NCI-H2029 treated with DMSO at 0.1 percent for 48 hours (cell line): ENCODE results near the gene TXNRD1.

Source experiments
- DNase-seq: peaks from one replicate; lab custom pipeline; 2025; lab: John Stamatoyannopoulos, UW

TXNRD1 gene

DNA sequence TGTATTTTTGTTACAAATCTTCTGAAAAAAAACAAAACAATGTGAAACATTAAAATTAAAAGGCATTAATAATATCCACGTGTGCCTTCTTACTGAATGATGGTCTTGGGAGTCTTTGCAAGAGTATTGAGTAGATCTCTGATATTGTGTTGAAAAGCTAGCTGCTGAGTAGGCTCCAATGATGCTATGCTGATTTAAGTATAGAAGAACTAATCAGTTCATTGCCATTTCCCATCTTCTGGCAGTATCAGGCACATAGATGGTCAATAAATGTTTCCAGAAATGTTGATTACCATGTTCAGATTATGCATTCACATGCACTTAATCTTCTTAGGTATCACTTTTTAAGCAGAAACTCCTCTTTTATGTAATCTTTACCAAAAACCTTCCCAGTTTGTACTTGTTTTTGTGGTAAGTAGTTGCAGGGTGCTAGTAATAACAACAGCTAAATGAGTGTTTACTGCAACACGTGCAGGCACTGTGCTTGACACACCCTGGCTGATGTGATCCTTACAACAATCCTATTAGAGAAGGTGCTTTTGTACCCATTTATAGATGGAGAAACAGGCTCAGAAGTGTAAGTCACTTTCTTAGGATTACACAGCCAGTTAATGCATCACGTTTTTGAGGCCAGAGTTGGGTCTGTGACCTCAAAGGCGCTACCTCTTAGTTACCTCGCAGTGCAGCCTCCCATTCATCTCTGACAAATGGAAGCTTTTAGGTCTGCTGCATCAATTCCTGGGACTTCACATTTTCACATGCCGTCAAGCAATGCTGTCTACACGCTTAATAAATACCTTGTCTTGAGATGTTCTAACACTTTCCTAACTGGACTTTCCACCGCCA lies 134.9 kb downstream of the TXNRD1 start:
- DNase-seq, result no peak

DNA sequence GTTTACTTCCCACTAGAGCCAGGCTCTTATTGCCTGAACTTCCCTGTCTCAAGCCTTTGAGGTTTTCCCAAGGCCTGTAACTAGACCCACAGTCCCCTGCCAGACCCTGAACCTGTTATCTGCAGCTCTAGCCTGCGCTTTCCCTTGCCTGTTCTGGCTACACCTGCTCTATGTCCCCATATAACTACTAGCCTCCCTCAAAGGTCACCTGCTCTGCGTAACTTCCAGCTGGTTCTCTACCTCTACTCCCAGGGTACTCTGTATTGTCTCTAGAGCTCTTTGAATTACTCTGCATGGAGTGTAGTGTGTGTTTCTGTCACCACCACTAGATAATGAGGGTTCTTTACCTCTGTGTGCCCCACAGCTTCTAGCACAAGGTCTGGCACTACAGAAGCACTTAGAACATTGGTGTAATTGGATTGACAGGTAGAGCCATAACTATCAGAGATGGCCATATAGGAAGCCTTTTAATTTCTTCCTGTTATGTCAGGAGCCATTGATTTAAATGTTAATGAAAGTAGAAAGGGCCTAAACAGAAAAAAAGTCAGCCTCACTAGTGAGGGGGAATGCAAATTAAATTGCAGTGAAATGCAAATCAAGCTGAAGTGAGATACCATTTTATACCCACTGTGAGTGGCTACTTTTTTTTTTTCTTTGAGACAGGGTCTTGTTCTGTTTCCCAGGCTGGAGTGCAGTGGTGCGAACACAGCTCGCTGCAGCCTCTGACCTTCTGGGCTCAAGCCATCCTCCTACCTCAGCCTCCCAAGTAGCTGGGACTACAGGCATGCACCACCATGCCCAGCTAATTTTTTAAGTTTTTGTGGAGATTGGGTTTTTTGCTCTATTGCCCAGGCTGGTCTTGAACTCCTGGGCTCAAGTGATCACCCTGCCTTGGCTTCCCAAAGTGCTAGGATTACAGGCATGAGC lies 135.7 kb downstream of the TXNRD1 start:
- no peak for DNase-seq

DNA sequence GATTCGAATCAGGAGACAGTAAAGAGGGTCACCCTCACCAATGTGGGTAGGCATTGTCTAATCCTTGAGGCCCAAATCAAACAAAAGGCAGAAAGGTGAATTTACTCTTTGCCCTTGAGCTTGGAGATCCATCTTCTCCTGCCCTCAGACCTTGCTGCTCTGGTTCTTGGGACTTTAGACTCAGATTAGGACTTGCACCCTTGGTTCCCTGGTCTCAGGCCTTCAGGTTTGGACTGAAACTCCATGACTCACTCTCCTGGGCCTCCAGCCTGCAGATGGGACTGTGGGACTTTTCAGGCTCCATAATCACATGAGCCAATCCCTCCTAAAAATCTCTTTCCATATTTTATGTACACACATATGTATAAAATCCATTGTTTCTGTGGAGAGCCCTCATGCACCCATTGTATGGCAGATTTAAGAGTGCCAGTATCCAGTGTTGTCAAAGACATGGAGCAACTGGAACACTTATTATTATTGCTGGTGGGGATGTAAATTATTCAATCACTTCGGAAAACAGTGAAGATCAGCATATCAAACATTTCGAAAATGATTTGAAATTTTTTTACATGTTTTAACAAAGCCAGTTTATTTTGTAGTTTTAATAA lies 136.6 kb downstream of the TXNRD1 start:
- DNase-seq, result no peak

DNA sequence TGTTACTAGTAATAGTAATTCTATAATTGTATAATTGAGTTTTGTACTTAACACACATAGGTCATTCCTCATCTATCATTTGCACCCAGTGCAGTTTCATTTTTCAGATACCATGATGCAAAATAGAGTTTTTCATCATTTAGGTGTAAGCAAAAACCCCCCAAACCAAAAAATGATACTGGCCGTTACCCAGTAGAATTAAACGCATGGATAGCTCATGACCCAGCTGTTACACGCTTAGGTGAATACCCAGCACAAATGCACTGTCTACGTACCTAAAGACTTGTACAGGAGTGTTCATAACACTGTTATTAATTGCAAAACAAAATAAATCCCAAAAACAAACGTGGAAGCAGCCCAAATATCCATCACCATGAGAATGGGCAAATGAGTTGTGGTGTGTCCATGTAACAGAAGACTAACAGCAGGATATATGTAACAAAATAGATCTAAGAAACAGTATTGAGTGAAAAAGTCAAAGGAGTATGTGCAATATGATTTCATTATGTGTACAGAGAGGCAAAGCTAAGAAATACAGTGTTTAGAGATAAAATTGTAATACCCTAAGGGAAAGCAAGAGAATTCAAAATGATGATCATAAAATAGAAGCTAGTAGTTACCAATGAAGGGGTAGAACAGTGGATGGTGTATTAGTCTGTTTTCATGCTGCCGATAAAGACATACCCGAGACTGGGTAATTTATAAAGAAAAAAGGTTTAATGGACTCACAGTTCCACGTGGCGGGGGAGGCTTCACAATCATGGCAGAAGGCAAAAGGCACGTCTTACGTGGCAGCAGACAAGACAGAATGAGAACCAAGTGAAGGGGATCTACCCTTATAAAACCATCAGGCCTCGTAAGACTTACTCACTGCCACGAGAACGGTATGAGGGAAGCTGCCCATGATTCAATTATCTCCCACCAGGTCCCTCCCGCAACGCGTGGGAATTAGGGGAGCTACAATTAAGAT lies 137.7 kb downstream of the TXNRD1 start:
- no peak for DNase-seq

DNA sequence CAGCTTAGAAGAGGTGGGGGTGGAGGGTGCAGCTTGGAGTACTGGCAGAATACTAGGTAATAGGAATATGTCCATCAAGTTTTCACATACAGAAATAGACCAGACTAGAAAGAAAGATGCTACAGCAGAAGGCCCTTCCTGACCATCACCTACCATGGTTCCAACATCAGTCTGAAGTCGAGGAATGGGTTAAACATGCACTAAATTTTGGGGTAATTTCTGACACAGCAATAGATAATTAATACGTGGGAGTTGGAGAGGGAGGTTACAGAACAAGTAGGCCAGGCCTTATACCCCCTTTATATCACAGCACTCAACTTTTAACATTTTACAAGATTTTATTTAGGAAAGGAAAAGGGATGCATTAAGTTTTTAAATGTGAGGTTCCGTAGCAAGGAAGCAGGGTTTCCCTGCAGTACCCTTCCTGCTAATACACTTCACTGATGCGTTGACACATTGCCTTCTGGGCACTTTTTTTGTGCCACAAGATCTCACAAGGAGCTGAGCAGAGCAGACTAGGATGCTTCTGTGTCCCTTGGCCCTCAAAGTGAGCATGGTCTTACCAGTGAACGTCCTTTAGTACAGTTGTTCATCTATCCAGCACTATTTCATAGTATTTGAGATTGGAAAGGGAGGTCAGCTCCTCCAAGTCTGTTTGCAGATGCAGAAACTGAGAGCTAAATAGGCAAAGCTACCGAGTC lies 138.7 kb downstream of the TXNRD1 start:
- no peak for DNase-seq

DNA sequence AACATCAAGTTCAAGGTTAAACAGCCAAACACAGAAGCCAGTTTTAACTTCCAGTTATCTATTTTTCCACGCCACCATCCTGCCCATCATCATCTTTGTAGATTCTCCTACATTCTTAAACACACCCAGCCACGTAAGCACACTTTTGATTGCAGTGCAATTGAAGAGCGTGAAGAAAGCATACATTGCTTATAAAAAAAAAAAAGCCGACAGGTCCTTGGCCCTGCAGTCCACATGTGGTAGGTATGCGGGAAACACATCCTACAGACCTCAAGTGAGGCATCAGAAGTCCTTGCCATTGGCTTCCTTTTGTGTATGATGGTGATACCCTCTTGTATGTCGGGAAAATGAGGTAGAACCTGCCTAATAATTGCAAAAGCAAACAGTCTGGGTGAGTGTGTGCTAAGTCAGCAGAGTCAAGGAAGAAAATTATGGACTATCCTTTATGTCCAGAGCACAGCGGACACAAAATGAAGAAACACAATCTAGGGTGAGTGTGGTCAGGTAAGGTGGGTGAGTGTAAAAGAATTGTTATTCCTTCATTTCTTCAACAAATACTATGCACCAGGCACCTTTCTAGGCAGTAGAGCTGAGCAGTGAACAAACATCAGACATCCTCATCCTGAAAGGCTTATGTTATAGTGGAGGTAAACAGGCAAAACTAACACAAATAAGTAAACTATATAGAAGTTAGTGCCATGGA lies 139.4 kb downstream of the TXNRD1 start:
- no peak for DNase-seq

DNA sequence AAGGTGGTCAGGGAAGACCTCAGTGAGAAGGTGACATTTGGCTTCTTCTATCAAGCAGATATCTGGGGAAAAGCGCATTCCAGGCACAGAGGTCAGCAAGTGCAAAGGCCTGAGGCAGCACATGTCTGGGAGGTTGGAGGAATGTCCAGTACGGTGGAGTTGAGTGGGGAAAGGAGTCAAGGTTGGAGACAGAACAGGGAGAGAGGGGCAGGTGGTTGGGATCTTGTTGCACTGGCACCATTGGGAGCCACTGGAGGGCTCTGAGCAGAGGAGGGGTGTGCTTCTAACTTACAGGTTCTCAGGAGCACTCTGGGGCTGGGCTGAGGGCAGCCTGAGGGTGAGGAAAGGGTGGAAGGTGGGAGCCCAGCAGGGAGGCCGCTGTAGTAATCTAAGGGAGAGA lies 140.1 kb downstream of the TXNRD1 start:
- DNase-seq, result no peak

DNA sequence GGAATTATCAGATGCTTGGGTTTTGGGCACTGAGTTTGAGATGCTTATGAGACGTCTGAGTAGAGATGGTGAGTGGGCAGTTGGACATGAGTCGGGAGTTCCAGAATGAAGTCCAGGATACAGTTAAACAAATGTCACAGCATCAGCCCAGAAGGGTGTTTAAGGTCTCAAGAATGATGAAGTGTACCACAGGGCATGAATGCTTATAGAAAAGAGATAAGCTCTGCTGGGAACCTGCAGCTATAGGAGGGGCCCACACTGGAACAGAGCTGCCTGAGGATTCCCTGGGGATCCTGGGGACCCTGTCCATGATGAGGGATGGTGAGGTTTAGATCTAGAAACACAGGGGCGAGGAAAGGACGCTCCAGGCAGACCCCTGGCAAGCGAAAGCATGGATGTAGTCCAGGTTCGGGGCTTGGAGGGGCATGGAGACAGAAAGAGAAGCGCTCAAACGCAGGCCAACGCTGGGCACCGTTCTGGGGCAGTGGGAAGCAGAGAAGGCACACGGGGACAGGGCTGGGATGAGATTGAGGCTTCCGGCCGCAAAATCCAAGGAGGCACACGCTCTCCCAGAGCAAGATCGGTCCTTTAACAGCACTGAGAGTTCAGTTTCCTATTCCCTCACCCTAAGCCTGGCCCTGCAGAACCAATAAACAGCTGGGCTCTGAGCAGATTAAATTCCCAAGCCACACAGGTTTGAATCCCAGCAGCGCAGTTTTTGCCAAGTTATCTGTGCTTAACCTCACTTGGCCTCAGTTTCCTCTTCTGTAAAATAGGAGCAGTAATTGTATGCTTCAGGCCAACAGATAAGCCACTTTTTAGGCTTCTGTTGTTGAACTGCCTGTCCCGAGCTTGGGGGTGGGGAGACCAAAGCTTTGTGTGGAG lies 140.9 kb downstream of the TXNRD1 start:
- no peak for DNase-seq

DNA sequence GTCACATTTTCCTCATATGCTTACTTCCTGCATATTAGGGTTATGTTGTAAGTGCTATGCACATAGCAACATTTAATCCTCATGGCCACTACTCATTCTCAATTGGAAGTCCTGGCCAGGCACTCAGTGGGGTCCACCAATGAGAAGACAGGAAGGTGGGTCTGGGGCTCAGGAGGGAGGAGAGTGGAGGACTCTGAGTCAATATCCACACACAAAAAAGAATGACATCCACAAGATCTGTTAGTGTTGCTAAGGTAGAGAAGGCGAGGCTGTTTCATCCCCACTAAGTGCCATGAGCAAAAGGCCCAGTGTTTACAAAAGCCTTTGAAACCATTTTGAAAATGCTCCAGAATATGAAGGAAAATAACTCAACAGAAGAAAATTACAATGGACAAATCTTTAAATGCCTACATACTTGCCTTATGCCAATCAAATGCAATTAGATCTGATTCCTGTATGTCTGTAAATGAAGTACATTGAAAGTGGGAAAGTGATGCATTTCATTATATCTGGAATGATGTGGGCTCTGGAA lies 141.9 kb downstream of the TXNRD1 start:
- no peak for DNase-seq

DNA sequence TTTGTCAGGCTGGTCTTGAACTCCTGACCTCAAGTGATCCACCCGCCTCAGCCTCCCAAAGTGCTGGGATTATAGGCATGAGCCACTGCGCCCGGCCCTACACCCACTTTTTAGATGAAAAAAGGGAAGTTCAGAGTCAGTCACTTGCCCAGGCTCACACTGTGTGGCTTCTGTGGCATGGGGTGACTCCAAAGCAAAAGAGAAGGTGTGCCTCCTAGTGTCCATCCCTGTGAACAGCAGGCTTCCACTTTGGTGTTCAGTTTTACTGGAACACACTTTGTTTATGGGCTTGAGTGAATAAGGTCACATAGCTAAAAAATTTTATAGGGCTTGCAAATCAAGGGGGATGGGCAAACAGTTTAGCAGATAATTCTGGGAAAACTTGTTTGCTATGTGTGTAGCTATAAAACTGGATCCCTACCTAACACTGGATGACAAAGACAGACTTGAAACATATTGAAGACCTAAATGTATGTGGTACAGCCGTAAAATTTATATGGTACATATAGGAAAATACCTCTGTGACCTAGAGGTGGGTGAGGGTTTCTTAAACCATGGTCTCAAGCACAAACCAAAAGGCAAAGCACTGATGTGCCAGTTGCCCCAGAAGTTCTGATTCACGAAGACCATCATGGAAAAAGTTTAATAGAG lies 142.9 kb downstream of the TXNRD1 start:
- DNase-seq, result peak; percentile 13

DNA sequence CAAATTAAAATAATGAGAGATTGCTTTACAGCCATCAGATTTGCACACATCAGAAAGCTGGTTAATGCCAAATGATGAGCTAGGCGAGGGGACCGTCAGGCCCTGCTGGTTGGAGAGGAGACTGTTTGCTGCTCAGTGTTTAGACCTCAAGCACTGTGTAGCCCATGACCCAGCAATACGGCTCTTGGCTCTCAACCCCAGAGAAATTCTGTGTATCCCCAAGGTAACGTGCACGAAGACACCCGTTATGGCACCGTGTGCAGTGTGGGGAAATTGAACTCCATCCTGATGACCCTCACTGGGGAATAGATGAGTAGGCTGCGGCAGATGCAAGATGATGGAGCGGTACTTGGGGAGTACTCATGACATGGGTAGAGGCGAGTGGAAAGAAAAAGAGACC lies 143.6 kb downstream of the TXNRD1 start:
- DNase-seq, result no peak

DNA sequence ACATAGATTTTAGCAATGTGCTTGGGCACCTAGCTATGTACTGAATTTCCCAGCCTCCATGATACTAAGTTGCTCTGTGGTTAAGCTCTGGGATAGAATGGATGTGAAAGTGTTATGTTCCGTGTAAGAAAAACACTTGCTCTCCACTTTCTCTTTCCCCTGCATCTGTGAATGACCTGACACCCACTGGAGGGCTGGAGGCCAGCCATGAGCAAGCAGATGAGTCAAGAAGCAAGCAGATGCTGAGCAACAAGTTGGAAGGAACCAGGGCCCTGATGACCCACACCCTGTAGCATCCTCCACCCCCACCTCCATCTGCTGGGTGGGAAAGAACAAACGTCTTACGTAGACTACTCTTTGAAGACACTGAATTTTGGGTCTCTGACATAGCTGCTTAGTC lies 144.6 kb downstream of the TXNRD1 start:
- no peak for DNase-seq

DNA sequence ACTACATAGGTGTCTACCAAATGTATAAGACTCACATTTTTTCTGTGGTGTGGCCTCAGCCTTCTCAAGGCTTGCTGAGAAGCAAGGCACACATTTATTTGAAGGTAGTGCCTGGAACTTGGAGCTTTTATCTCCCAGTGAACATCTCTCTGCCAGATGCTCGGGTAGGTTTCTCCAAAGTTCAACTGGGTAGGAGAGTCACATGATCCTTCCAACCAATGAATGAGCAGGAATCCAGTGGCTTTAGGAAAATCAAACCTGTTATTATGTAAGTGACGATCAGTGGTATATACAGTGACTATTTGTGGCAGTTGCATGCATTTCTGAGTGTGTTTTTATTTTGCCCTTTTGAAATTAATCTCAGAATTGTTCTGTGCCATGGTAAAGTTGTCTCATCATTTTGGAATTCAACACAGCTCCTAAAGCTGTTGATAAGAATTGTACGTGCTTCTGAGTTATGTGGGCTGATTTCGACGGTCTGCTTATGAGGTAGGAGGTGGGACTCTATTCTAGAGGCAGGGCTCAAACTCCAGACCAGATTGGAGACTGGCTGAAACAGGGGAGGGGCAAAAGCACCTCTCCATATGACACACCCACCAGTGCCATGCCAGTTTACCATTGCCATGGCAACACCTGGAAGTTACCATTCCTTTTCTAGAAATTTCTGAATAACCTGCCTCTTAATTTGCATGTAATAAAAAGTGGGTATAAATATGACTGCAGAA lies 145.6 kb downstream of the TXNRD1 start:
- DNase-seq, result no peak

DNA sequence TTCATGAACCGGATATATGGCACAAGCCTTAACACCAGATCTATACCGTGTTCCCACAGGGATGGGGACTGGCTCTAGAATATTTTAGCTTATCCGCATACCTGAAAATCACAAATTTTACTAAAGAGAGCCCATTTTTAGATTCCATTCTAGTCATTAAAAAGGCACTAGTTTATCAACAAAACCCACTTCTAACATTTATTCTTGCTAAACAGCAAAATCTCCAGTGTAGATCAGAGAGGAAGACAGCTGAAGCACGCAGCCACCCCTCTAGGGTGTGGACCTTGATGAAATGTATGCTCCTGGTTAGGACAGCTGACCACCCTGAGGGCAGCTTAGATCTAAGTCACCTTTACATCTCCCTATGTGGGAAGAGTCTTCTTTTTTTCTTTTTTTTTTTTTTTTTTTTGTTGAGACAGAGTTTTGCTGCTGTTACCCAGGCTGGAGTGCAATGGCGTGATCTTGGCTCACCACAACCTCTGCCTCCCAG lies 150.4 kb downstream of the TXNRD1 start:
- DNase-seq, result no peak

DNA sequence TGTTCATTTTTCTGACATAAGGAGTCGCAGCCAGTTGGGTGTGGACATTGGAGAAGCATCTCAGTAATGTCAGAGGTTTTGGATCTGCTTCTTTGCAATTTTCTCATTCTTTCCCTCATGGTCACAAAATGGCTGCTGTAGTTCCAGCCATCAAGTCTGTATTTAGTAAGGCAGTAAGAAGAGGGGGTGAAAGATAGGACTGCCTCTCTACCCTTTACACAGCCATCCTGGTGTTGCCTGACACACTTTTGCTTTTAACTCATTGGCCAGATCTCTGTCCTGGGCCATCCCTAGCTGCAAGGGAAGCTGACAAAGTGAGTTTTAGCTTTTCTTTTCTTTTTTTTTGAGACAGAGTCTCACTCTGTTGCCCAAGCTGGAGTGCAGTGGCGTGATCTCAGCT lies 154.1 kb downstream of the TXNRD1 start:
- no peak for DNase-seq

DNA sequence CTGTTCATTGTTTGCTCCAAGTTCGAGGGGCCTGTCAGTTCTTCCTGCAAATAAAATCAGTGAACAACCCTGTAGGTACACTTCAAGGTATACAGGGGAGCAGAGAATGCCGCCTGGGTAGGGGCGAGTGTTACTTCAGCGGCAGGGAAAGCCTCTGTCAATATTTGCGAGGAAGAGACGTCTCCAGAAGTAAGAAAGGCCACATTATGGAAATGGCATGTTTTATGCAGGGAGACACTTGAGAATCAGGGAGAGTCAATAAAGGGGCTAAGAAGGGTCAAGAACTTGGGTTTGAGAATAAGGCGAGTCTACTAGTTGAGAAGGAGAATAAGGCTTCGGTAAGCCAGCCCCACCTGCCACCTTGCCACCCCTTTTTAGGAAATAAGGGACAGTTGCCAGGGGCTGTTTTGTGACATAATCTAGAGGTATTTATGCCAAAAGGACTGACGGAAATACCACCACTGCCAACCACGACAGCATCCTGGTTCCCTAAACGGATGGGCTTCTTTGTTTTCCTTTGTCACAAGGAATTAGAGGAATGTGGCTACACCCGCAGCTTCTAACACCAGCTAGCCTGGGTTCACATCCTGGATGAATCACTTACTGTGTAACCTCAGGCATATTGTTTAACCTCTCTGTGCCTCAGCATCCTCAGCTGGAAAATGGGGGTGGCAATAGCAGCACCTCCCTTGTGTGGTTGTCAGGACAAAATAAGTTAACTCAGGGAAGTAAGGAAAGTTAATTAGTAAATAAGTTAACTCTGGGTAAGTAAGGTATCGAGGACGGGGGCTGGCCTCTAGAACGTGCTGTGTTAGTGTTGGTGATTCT lies 155.7 kb downstream of the TXNRD1 start:
- no peak for DNase-seq
